ENCODE data around the gene FGGY.

- TF ChIP-seq, protein P1, sequence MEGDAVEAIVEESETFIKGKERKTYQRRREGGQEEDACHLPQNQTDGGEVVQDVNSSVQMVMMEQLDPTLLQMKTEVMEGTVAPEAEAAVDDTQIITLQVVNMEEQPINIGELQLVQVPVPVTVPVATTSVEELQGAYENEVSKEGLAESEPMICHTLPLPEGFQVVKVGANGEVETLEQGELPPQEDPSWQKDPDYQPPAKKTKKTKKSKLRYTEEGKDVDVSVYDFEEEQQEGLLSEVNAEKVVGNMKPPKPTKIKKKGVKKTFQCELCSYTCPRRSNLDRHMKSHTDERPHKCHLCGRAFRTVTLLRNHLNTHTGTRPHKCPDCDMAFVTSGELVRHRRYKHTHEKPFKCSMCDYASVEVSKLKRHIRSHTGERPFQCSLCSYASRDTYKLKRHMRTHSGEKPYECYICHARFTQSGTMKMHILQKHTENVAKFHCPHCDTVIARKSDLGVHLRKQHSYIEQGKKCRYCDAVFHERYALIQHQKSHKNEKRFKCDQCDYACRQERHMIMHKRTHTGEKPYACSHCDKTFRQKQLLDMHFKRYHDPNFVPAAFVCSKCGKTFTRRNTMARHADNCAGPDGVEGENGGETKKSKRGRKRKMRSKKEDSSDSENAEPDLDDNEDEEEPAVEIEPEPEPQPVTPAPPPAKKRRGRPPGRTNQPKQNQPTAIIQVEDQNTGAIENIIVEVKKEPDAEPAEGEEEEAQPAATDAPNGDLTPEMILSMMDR (IDR thresholded peaks at IDR 0.05) = no peak
- no peak for TF ChIP-seq POLR2A (IDR thresholded peaks at IDR 0.05)
Observed at GRCh38 chr1:59310549-59311250, 13.8 kb downstream of the FGGY start.
